HEK293T (cell line): ENCODE results near the gene DLG2.
"Not testable (repeated sequence)": the region's sequence is repeated elsewhere in the genome, so short reads cannot be mapped to it uniquely, and the experiment has no call there.

Source experiments
- ARNT ChIP-seq: fragments of 450-650 bp; IDR thresholded peaks from 2 replicates; pipeline ENCODE4 v1.6.1; 2017; ENCODE audit warnings: mild to moderate bottlenecking
- CTBP1 ChIP-seq: fragments of 450-650 bp; IDR thresholded peaks from 2 replicates; pipeline ENCODE4 v1.6.1; 2016; ENCODE audit warnings: borderline replicate concordance
- FOXM1 ChIP-seq: fragments of 450-650 bp; IDR thresholded peaks from 2 replicates; pipeline ENCODE4 v1.6.1; 2017; ENCODE audit warnings: mild to moderate bottlenecking, borderline replicate concordance
- HDGF ChIP-seq: fragments of 450-650 bp; IDR thresholded peaks from 2 replicates; pipeline ENCODE4 v1.6.1; 2017; ENCODE audit warnings: antibody characterized with exemption, borderline replicate concordance
- SP1 ChIP-seq: fragments of 450-650 bp; IDR thresholded peaks from 2 replicates; pipeline ENCODE4 v1.6.1; 2017
- SUZ12 ChIP-seq: fragments of 450-650 bp; IDR thresholded peaks from 2 replicates; pipeline ENCODE4 v1.6.1; 2016; ENCODE audit warnings: mild to moderate bottlenecking
- TARDBP ChIP-seq: fragments of 450-650 bp; IDR thresholded peaks from 2 replicates; pipeline ENCODE4 v1.6.1; 2016
- TF ChIP-seq, protein P1 (sequence below): fragments of 450-650 bp; IDR thresholded peaks from 2 replicates; pipeline ENCODE4 v1.6.1; 2016

- TF ChIP-seq CTBP1, TARDBP, SUZ12, ARNT, FOXM1, SP1, HDGF: not testable (repeated sequence)
- TF ChIP-seq, protein P1, sequence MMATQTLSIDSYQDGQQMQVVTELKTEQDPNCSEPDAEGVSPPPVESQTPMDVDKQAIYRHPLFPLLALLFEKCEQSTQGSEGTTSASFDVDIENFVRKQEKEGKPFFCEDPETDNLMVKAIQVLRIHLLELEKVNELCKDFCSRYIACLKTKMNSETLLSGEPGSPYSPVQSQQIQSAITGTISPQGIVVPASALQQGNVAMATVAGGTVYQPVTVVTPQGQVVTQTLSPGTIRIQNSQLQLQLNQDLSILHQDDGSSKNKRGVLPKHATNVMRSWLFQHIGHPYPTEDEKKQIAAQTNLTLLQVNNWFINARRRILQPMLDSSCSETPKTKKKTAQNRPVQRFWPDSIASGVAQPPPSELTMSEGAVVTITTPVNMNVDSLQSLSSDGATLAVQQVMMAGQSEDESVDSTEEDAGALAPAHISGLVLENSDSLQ: not testable (repeated sequence)
These were observed 2192.3 kb downstream of the DLG2 start for GRCh38 chr11:83434812-83435211.
